Measurements from ENCODE around the gene LIPC.

Gene LIPC

GRCh38 chr15:58574631-58575030 lies 142.8 kb downstream of the LIPC start:
- Histone ChIP-seq H3K4me1 (ENCODE audit: control insufficient read depth, insufficient read depth, low read length) (no peaks in the 10 kb centered on the region), H3K9me3 (ENCODE audit: control insufficient read depth, insufficient read depth, low read depth, low read length) (no peaks in the 10 kb centered on the region), H3K4me3 (ENCODE audit: low read depth, low read length) (no peak overlapping the region), H3K9ac (ENCODE audit: low read length) (no peak overlapping the region), H3K27me3 (ENCODE audit: control insufficient read depth, insufficient read depth, low read length) (no peaks in the 10 kb centered on the region), H3K36me3 (ENCODE audit: control insufficient read depth, insufficient read depth, low read length) (no peaks in the 10 kb centered on the region), H3K27ac (ENCODE audit: low read depth, low read length) (no peak overlapping the region)

- H3K4me1 ChIP-seq (ENCODE audit: control insufficient read depth, insufficient read depth, low read length): no peaks in the 10 kb centered on the region
- no peaks in the 10 kb centered on the region for H3K27me3 ChIP-seq (ENCODE audit: control insufficient read depth, insufficient read depth, low read length)
- no peaks in the 10 kb centered on the region for H3K36me3 ChIP-seq (ENCODE audit: control insufficient read depth, insufficient read depth, low read length)
- H3K4me3 ChIP-seq (ENCODE audit: low read depth, low read length): no peak overlapping the region
- no peak overlapping the region for H3K27ac ChIP-seq (ENCODE audit: low read depth, low read length)
- H3K9ac ChIP-seq (ENCODE audit: low read length): no peak overlapping the region
- H3K9me3 ChIP-seq (ENCODE audit: control insufficient read depth, insufficient read depth, low read depth, low read length): no peaks in the 10 kb centered on the region
These were observed 143.4 kb downstream of the LIPC start for GRCh38 chr15:58575045-58575786.

- Histone ChIP-seq H3K4me3 (ENCODE audit: low read depth, low read length) (no peak overlapping the region), H3K9me3 (ENCODE audit: control insufficient read depth, insufficient read depth, low read depth, low read length) (no peaks in the 10 kb centered on the region), H3K9ac (ENCODE audit: low read length) (no peak overlapping the region), H3K27ac (ENCODE audit: low read depth, low read length) (no peak overlapping the region), H3K4me1 (ENCODE audit: control insufficient read depth, insufficient read depth, low read length) (no peaks in the 10 kb centered on the region), H3K36me3 (ENCODE audit: control insufficient read depth, insufficient read depth, low read length) (no peaks in the 10 kb centered on the region), H3K27me3 (ENCODE audit: control insufficient read depth, insufficient read depth, low read length) (no peaks in the 10 kb centered on the region)
These were observed 144.9 kb downstream of the LIPC start for GRCh38 chr15:58576657-58577056.

GRCh38 chr15:58582160-58582559 lies 150.4 kb downstream of the LIPC start:
- no peak overlapping the region for H3K9ac ChIP-seq (ENCODE audit: low read length)

GRCh38 chr15:58583171-58583908 lies 151.5 kb downstream of the LIPC start:
- no peaks in the 10 kb centered on the region for H3K36me3 ChIP-seq (ENCODE audit: control insufficient read depth, insufficient read depth, low read length)
- no peak overlapping the region for H3K9ac ChIP-seq (ENCODE audit: low read length)
- H3K27me3 ChIP-seq (ENCODE audit: control insufficient read depth, insufficient read depth, low read length): no peaks in the 10 kb centered on the region
- no peak overlapping the region for H3K27ac ChIP-seq (ENCODE audit: low read depth, low read length)
- no peaks in the 10 kb centered on the region for H3K4me1 ChIP-seq (ENCODE audit: control insufficient read depth, insufficient read depth, low read length)
- H3K9me3 ChIP-seq (ENCODE audit: control insufficient read depth, insufficient read depth, low read depth, low read length): peaks cover 4% of the 10 kb centered on the region; the same call in 1 of the 2 replicates
- no peak overlapping the region for H3K4me3 ChIP-seq (ENCODE audit: low read depth, low read length)

More at GRCh38 chr15:58582160-58582559, 150.4 kb downstream of the LIPC start:
- no peak overlapping the region for H3K4me3 ChIP-seq (ENCODE audit: low read depth, low read length)
- no peak overlapping the region for H3K27ac ChIP-seq (ENCODE audit: low read depth, low read length)
- no peaks in the 10 kb centered on the region for H3K36me3 ChIP-seq (ENCODE audit: control insufficient read depth, insufficient read depth, low read length)
- no peaks in the 10 kb centered on the region for H3K4me1 ChIP-seq (ENCODE audit: control insufficient read depth, insufficient read depth, low read length)
- peaks cover 4% of the 10 kb centered on the region; the same call in 1 of the 2 replicates for H3K9me3 ChIP-seq (ENCODE audit: control insufficient read depth, insufficient read depth, low read depth, low read length)
- no peaks in the 10 kb centered on the region for H3K27me3 ChIP-seq (ENCODE audit: control insufficient read depth, insufficient read depth, low read length)

- Histone ChIP-seq H3K36me3 (ENCODE audit: control insufficient read depth, insufficient read depth, low read length) (no peaks in the 10 kb centered on the region), H3K27me3 (ENCODE audit: control insufficient read depth, insufficient read depth, low read length) (no peaks in the 10 kb centered on the region), H3K4me1 (ENCODE audit: control insufficient read depth, insufficient read depth, low read length) (no peaks in the 10 kb centered on the region), H3K9me3 (ENCODE audit: control insufficient read depth, insufficient read depth, low read depth, low read length) (peaks cover 4% of the 10 kb centered on the region; the same call in 1 of the 2 replicates), H3K9ac (ENCODE audit: low read length) (no peak overlapping the region), H3K27ac (ENCODE audit: low read depth, low read length) (no peak overlapping the region), H3K4me3 (ENCODE audit: low read depth, low read length) (no peak overlapping the region)
These were observed 153.1 kb downstream of the LIPC start for GRCh38 chr15:58584789-58585461.

DNA sequence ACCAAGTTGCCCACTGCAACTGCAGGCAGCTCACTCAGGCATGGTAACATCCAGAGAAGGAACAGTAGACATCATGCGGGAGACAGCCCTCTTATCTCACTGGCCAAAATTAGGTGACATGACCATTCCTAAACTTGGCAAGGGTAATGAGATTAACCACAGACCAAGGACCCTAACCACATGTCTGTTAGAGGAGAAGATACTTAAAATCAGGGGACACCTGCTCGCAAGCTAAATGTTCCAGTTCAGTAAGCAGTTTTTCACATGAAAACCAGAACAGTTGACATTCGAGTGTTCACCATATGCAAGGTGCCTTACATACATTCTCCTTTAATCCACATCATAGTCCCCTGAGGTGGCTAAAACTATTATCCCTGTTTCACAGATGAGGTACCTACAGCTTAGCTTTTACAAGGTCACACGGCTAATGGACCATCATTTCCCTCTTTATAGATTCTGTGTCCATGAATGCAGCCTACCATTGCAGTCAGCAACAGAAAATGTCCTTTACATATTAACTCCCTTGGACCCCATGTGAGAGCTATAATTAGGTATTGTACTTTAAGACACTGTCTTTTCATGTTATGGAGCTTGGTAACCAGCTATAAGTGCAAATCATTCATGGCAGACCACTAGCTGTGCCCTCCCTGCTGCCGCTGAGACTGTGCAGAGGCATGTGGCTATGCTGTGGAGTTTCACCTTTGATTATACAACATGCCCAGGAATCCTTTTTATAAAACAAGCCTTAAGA lies 154.1 kb downstream of the LIPC start:
- no peaks in the 10 kb centered on the region for H3K36me3 ChIP-seq (ENCODE audit: control insufficient read depth, insufficient read depth, low read length)
- H3K9me3 ChIP-seq (ENCODE audit: control insufficient read depth, insufficient read depth, low read depth, low read length): peaks cover 4% of the 10 kb centered on the region; the same call in 1 of the 2 replicates
- H3K27ac ChIP-seq (ENCODE audit: low read depth, low read length): no peak overlapping the region
- no peaks in the 10 kb centered on the region for H3K27me3 ChIP-seq (ENCODE audit: control insufficient read depth, insufficient read depth, low read length)
- no peak overlapping the region for H3K9ac ChIP-seq (ENCODE audit: low read length)
- no peak overlapping the region for H3K4me3 ChIP-seq (ENCODE audit: low read depth, low read length)
- H3K4me1 ChIP-seq (ENCODE audit: control insufficient read depth, insufficient read depth, low read length): peaks cover 2% of the 10 kb centered on the region; the same call in 1 of the 2 replicates

DNA sequence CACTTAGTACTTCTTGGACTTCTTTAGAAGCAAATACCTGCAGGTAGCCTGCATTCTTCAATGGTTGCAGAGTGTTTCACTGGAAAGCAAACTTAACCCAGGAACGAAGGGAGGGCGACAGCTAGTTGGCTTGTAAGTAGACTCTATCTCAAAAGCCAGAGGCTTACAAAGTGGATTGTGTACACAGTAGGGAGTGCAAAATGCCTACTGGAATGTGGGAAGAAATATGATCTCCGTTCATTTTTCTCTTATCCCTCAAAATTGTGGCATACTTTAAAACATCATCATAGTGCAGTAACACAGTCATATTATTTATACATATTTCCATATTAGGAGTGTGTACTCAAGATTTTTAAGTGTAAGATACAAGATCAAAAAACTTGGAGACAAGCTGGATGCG lies 155.7 kb downstream of the LIPC start:
- H3K27ac ChIP-seq (ENCODE audit: low read depth, low read length): no peak overlapping the region
- peaks cover 4% of the 10 kb centered on the region; the same call in 1 of the 2 replicates for H3K9me3 ChIP-seq (ENCODE audit: control insufficient read depth, insufficient read depth, low read depth, low read length)
- no peaks in the 10 kb centered on the region for H3K27me3 ChIP-seq (ENCODE audit: control insufficient read depth, insufficient read depth, low read length)
- no peaks in the 10 kb centered on the region for H3K36me3 ChIP-seq (ENCODE audit: control insufficient read depth, insufficient read depth, low read length)
- H3K9ac ChIP-seq (ENCODE audit: low read length): no peak overlapping the region
- H3K4me1 ChIP-seq (ENCODE audit: control insufficient read depth, insufficient read depth, low read length): peaks cover 2% of the 10 kb centered on the region; the same call in 1 of the 2 replicates
- H3K4me3 ChIP-seq (ENCODE audit: low read depth, low read length): no peak overlapping the region

GRCh38 chr15:58588096-58588495 lies 156.3 kb downstream of the LIPC start:
- Histone ChIP-seq H3K4me3 (ENCODE audit: low read depth, low read length) (no peak overlapping the region), H3K4me1 (ENCODE audit: control insufficient read depth, insufficient read depth, low read length) (peaks cover 2% of the 10 kb centered on the region; the same call in 1 of the 2 replicates), H3K36me3 (ENCODE audit: control insufficient read depth, insufficient read depth, low read length) (no peaks in the 10 kb centered on the region), H3K27me3 (ENCODE audit: control insufficient read depth, insufficient read depth, low read length) (no peaks in the 10 kb centered on the region), H3K27ac (ENCODE audit: low read depth, low read length) (no peak overlapping the region), H3K9ac (ENCODE audit: low read length) (no peak overlapping the region), H3K9me3 (ENCODE audit: control insufficient read depth, insufficient read depth, low read depth, low read length) (peaks cover 4% of the 10 kb centered on the region; the same call in 1 of the 2 replicates)

GRCh38 chr15:58589047-58589446 lies 157.3 kb downstream of the LIPC start:
- peaks cover 2% of the 10 kb centered on the region; the same call in 1 of the 2 replicates for H3K4me1 ChIP-seq (ENCODE audit: control insufficient read depth, insufficient read depth, low read length)
- no peak overlapping the region for H3K27ac ChIP-seq (ENCODE audit: low read depth, low read length)
- no peak overlapping the region for H3K9ac ChIP-seq (ENCODE audit: low read length)
- H3K4me3 ChIP-seq (ENCODE audit: low read depth, low read length): no peak overlapping the region
- H3K27me3 ChIP-seq (ENCODE audit: control insufficient read depth, insufficient read depth, low read length): no peaks in the 10 kb centered on the region
- no peaks in the 10 kb centered on the region for H3K9me3 ChIP-seq (ENCODE audit: control insufficient read depth, insufficient read depth, low read depth, low read length)
- H3K36me3 ChIP-seq (ENCODE audit: control insufficient read depth, insufficient read depth, low read length): no peaks in the 10 kb centered on the region

Measured in HUES6 (cell line).